Psoas muscle (tissue), 8 donors: Measurements from ENCODE around the gene P2RY6. TPM values are rescaled to one million over a fixed set of nuclear protein-coding genes. Genes with fewer than 3 reads are reported as not detected.

ENCODE experiments used
- ATAC-seq, 4 donors: fragments of 200-7000 bp; cut with Tn5 transposase; one replicate each; pipeline ENCODE4 v1.9.1; 2020; ENCODE audit warnings: moderate library complexity in 3 of 4, mild to moderate bottlenecking in 2 of 4
- DNase-seq, 2 donors: peaks; one replicate each; pipeline ENCODE4 v3.0.0-alpha.2; 2020
- H3K27ac ChIP-seq: fragments of 200-600 bp; one replicate; pipeline ENCODE4 v1.8.0; 2022
- H3K27me3 ChIP-seq, 3 donors: fragments of 200-600 bp in 1 of 3; one replicate each; pipeline versions ENCODE4 v1.6.1 to v1.8.0; 2013 to 2022; ENCODE audit warnings: low read length in 2 of 3, mild to moderate bottlenecking in 2 of 3, moderate library complexity in 1 of 3; ENCODE audit not compliant: insufficient read depth in 3 of 3
- H3K36me3 ChIP-seq, 2 donors: fragments of 200-600 bp in 1 of 2; one replicate each; pipeline versions ENCODE4 v1.6.1 to v1.8.0; 2013 to 2022; ENCODE audit warnings: low read depth in 1 of 2, mild to moderate bottlenecking in 1 of 2, moderate library complexity in 1 of 2; ENCODE audit not compliant: insufficient read depth in 1 of 2
- H3K4me1 ChIP-seq: fragments of 200-600 bp; one replicate; pipeline ENCODE4 v1.8.0; 2022
- H3K4me3 ChIP-seq: fragments of 200-600 bp; one replicate; pipeline ENCODE4 v1.8.0; 2022; ENCODE audit warnings: mild to moderate bottlenecking
- H3K9me3 ChIP-seq: fragments of 200-600 bp; one replicate; pipeline ENCODE4 v1.8.0; 2022
- CTCF ChIP-seq: fragments of 200-600 bp; IDR thresholded peaks from one replicate; pipeline ENCODE4 v1.8.0; 2022; ENCODE audit warnings: antibody characterized with exemption
- WGBS, 3 donors: extraction: QIAGEN DNeasy Blood & Tissue Kit; methylation state at CpG; one replicate each; pipeline versions ENCODE4 v1.1.6 to v1.1.7; 2013; 5-methylcytosine and 5-hydroxymethylcytosine counted together
- intact Hi-C, 2 donors: fragments of 100-400 bp; cut with DNase I; formaldehyde crosslinking; loops; one replicate each; pipeline versions ENCODE4 v1.11.0 to v1.14.2; 2022
- polyA plus RNA-seq, 3 donors: library from polyadenylated mRNA; stranded (reverse); fragments of 200-250 nt; gene quantifications; one replicate each; pipeline ENCODE4 v1.2.3, GENCODE V29; 2013
- total RNA-seq, 4 donors: library from RNA; stranded (reverse); fragmentation: NEBNext Ultra II Directional in 2 of 4; extraction: Animal tissue kit (Norgen Biotek cat#: 25700) in 2 of 4; gene quantifications; one replicate each; pipeline versions ENCODE4 v1.2.1 to v1.2.4, GENCODE V29; 2021 to 2023
- donor health status: healthy with polysubstance abuse.
- donor health status: DM: no; HTN: no; CAD: no; lungs with moderate emphysema.
- donor health status: Bipolar disorder and iron deficiency.
- donor health status: healthy.
- donor health status: DM: yes; HTN: yes; CAD: no.
- donor health status: DM: no; HTN: no; CAD: no.
- donor health status: DM: no; HTN: no; CAD: no.
- donor health status: DM: yes; HTN: yes; CAD: no.

The P2RY6 gene
- total and polyA plus RNA-seq, 7 donors: 0.59 to 2.5 (median 1.3) TPM

- DNase-seq (peak in 1 of 2 donors; percentile 49), ATAC-seq (no peak)
- intact Hi-C loops: no loop called here
- Histone ChIP-seq H3K9me3 (no peaks in the 10 kb centered on the region), H3K27me3 (no peaks in the 10 kb centered on the region), H3K27ac (no peak overlapping the region), H3K36me3 (no peaks in the 10 kb centered on the region), H3K4me1 (peaks cover 6% of the 10 kb centered on the region), H3K4me3 (no peak overlapping the region)
- TF ChIP-seq CTCF: no peak
- 93 to 96% (median 95%) methylated on average over 4 of the region's 4 CpGs for WGBS, 3 donors
Observed at GRCh38 chr11:73293356-73293936, 21.3 kb downstream of the P2RY6 start.

- no peaks in the 10 kb centered on the region for H3K27me3 ChIP-seq
- DNase-seq: no peak
- H3K4me3 ChIP-seq: no peak overlapping the region
- H3K4me1 ChIP-seq: no peaks in the 10 kb centered on the region
- no peak for ATAC-seq
- TF ChIP-seq CTCF: no peak
- intact Hi-C loops: loop anchor here in 1 of 2 donors (5.0 kb wide), 1 partner anchor 38 kb away; no protein-coding TSS in a partner anchor
- no peaks in the 10 kb centered on the region for H3K9me3 ChIP-seq
- H3K27ac ChIP-seq: no peak overlapping the region
- no peaks in the 10 kb centered on the region for H3K36me3 ChIP-seq
Observed at GRCh38 chr11:73294604-73295003, 22.5 kb downstream of the P2RY6 start.

GRCh38 chr11:73295241-73295995 lies 23.3 kb downstream of the P2RY6 start:
- Histone ChIP-seq H3K27me3 (no peaks in the 10 kb centered on the region), H3K4me3 (no peak overlapping the region), H3K27ac (no peak overlapping the region), H3K9me3 (no peaks in the 10 kb centered on the region), H3K36me3 (no peaks in the 10 kb centered on the region), H3K4me1 (no peaks in the 10 kb centered on the region)
- intact Hi-C loops: loop anchor here in 1 of 2 donors (5.0 kb wide), 1 partner anchor 37 kb away; no protein-coding TSS in a partner anchor
- DNase-seq (peak; percentile 61 to 74), ATAC-seq (peak in 2 of 4 donors; percentile 40 to 41)
- WGBS, 3 donors: 54 to 62% (median 56%) methylated on average over 12 of the region's 12 CpGs
- peak; percentile 71 for TF ChIP-seq CTCF

GRCh38 chr11:73295996-73296318 lies 23.8 kb downstream of the P2RY6 start:
- no peak for DNase-seq
- Histone ChIP-seq H3K27ac (no peak overlapping the region), H3K4me1 (no peaks in the 10 kb centered on the region), H3K36me3 (no peaks in the 10 kb centered on the region), H3K27me3 (no peaks in the 10 kb centered on the region), H3K9me3 (no peaks in the 10 kb centered on the region), H3K4me3 (no peak overlapping the region)
- no peak for TF ChIP-seq CTCF
- no peak for ATAC-seq
- intact Hi-C loops: loop anchor here in 1 of 2 donors (5.0 kb wide), 1 partner anchor 36 kb away; no protein-coding TSS in a partner anchor
- WGBS, 3 donors: 88 to 95% (median 90%) methylated on average over 3 of the region's 3 CpGs
